ENCODE results near the gene PSME3IP1.
"Not testable (repeated sequence)": the region's sequence is repeated elsewhere in the genome, so short reads cannot be mapped to it uniquely, and the experiment has no call there.

The PSME3IP1 gene, protein sequence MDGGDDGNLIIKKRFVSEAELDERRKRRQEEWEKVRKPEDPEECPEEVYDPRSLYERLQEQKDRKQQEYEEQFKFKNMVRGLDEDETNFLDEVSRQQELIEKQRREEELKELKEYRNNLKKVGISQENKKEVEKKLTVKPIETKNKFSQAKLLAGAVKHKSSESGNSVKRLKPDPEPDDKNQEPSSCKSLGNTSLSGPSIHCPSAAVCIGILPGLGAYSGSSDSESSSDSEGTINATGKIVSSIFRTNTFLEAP

DNA sequence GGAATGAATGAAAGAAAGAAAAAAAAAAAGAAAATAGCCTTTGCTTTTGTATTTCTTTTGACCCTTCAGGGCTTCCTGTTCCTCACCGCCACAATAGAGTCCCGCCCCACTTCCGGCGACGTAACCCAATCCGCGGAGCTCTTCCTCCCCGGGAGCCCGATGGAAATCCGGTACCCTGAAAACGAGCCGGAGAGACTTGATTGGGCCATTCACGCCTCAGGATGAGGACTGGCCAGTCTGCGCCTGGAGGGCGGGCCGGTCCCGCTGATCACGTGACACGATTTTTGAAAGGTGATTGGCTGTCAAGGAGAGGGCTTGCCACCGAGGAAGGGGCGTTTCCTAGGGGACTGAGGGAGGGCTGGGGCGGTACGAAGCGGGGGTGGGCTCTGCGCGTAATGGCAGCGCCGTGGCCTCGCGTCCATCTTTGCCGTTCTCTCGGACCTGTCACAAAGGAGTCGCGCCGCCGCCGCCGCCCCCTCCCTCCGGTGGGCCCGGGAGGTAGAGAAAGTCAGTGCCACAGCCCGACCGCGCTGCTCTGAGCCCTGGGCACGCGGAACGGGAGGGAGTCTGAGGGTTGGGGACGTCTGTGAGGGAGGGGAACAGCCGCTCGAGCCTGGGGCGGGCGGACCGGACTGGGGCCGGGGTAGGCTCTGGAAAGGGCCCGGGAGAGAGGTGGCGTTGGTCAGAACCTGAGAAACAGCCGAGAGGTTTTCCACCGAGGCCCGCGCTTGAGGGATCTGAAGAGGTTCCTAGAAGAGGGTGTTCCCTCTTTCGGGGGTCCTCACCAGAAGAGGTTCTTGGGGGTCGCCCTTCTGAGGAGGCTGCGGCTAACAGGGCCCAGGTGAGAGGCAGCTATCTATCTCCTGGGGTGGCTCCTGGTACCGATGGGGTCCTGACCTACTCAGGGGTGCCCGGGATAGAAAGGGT lies at the start of gene PSME3IP1, which contains the start of gene RSPRY1:
TSS of gene PSME3IP1 (minus strand) at position 95 of the 927 bp plus-strand sequence. CDS start 12,185 bp downstream, outside the sequence.
TSS of gene RSPRY1 (plus strand) at position 385 of the 927 bp plus-strand sequence. CDS start 18,330 bp downstream, outside the sequence.
- peak; percentile 79 to 100 (median 99) for DNase-seq

DNA sequence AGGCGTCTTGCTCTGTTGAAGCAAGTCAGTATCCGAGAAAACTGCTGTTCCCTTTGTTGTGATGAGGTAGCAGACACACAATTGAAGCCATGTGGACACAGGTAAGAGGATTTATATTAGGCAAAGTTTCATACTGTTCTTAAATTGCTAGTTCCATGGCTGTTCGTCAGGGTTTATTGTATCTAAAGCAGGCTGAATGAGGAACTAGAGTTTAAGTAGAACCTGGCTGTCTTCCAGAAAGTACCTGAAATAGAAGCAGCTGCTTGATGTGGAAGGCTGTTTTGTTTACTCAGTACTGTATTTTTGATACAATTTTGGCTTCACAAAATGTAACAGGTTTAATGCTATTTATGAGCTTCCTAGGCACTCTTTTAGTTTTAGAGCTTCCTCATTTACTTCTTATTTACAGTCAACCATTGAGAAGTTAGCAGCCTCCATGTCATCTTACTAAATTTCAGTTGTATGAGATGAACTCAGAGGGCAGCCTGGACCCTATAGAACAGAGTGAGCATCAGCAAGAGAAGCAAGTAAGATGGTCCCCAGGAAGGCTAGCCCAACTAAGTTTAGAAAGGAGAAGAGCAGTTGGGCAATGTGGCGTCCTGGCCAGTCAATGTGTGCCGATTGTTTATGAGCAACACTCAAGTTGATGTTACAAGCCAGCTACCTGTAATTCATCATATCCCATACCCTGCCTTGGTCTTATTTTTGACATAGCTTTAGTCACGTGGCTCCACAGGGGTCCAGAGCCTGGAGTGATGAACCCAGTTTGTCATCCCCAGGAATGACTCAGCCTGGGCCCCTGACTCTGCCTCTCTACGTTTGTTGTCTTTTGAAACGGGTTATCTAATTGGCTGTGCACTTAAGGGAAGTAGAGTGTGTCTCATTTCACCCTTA lies 49.5 kb upstream of the PSME3IP1 start:
- DNase-seq: no peak

DNA sequence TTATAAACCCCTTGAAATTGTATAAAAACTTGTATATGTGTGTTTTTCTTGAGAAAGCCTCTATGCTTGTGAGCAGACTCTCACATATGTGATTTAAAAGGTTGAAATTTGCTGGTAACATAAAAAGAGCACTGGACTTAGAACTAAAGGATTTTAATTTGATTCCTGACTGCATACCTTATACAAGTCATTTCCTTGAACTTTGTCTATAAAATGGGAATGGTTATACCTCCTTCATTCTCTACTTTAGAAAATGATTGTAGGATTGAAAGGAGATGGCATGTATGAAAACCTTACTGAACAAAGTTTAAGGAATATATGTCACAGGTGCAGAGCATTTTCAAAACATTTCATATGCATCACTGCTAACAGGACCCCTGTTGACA lies 48.9 kb upstream of the PSME3IP1 start:
- DNase-seq: no peak

DNA sequence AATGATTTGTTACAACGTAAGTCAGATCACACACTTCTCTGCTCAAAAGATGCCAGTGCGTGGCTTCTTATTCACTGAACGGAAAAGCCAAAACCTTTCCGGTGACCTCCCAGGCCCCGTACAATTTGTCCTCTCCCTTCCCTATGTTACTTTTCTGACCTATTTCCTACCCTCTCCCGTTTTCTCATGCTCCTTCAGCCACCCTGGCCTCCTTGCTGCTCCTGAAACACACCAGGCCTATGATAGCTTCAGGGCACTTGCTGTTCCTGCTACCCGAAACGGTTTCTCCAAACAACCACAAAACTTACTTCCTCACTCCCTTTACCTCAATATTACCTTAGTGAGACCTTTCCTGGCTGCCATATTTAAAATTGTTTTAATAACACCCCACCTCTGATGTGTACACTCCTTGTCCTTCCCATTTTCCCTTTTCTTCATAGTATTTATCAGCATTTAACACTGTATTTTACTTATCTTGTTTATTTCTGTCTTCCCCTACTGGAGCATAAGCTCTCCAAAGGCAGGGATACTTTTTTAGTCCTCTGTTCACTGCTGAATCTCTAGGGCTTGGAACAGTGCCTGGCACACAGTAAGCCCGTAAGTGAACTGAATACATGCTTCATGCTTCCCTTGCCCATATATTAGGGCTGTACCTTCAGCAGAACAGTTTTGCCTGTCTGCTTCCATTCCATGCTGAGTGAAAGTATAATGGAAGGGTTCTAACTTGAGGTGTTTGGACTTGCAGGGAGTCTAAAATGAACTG lies 48.3 kb upstream of the PSME3IP1 start:
- DNase-seq: no peak

DNA sequence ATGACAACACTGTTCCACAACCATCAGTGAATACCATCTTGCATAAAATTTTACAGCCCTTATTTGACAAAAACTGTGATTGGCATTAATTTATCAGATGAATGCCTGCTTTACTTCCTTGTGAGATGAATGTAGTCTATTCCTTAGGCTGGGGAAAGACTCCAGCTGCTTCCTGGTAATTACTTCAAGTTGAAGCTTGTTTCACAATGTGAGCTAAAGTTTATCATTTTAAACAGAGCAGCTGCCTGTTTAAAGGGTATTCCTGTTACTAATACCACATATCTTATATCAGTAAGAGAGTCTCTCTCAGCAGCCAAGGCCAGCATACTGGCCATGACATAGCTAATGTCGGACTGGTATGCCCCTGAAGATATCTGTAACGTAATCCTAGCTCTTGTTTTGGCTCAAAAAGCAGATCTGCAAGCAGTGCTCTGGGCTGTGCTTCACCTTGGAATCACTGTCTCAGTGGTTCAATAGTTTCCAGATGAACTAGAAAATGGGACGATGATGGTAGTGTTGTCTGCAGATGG lies 46.0 kb upstream of the PSME3IP1 start:
- DNase-seq: no peak

DNA sequence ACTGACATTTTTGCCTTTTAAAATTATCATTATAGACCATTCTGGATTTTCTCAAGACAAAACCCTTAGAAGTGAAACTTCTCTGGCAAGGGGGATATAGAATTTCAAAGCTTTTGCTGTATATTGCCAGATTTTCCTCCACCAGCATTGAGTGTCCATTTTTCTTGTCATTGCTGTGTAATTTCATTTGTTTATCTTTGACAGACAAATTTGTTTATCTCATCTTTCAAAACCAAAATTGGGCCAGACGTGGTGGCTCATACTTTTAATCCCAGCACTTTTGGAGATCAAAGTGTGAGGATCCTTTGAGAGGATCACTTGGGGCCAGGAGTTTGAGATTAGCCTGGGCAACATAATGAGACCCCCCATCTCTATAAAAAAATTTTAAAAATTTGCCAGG lies 43.2 kb upstream of the PSME3IP1 start:
- no peak for DNase-seq

DNA sequence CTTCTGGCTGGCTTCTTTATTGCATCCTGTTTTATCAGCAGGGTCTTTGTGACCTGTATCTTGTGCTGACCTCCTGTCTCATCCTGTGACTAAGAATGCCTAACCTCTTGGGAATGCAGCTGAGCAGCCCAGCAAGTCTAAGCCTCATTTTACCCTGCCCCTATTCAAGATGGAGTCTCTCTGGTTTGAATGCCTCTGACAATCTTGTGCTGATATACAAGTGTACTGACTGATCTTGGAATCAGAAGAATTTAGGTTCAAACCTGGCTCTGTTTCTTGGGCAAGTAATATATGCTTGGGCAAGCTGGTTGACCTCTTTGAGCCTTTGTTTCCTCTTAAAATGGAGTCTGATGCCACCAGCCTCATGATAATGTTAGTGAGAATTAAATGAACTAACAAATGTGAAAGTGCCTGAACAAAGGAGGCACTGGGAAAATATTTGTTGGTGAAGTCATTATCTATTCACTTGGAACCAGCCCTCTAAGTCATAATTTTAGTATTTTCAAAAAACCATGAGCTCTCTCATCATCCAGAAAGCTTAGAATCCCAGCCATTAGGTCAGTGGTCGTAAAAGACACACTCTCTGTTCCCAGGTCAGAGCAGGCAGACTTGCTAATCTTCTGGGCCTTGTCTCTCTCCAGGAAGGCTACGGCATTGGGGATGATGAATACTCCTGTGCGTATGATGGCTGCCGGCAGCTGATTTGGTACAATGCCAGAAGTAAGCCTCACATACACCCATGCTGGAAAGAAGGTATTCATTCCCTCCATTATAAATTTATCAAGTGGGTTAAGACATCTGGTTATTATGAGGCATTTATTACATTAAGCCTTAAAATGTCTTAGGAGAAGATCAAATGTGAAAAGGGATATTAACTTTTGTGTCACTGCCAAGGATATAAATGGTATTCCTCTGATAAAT lies 41.1 kb upstream of the PSME3IP1 start:
- DNase-seq: no peak

DNA sequence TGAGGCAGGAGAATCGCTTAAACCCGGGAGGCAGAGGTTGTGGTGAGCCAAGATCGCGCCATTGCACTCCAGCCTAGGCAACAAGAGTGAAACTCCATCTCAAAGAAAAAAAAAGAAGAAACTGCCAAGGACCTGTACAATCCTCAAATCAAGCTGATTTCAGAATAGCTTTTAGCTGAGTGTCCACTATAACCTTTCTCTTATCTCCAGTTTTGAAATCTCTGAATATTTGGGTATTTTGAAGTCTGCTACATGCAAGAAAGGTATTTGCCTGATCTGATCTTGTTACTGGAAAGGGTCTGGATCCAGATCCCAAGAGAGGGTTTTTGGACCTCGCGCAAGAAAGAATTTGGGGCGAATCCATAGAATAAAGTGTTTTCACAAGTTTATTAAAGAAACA lies 40.1 kb upstream of the PSME3IP1 start:
- no peak for DNase-seq

DNA sequence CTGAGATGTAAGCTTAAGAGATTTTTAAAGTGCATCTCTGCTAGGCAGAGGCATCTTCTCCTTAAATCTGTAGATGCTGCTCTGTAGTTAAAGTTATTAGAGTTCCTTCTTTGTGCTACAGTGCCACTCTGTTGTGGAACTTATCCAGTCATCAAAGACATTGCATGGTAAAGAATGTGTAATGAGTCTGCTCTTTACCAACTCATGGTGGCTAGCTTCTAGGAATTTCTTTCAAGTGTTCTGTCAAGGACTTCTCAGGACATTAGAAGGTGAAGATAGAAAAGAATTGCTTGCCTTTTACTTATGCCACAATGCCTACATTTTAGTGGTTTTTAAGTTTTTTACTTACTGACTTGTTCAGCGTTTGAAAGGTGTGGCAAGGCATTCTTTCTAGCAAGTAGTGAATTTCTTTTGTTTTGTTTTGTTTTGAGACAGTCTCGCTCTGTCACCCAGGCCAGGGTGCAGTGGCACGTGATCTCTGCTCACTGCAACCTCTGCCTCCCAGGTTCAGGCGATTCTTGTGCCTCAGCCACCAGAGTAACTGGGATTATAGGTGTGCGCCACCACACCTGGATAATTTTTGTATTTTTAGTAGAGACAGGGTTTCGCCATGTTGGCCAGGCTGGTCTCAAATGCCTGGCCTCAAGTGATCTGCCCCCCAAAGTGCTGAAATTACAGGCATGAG lies 39.0 kb upstream of the PSME3IP1 start:
- no peak for DNase-seq

DNA sequence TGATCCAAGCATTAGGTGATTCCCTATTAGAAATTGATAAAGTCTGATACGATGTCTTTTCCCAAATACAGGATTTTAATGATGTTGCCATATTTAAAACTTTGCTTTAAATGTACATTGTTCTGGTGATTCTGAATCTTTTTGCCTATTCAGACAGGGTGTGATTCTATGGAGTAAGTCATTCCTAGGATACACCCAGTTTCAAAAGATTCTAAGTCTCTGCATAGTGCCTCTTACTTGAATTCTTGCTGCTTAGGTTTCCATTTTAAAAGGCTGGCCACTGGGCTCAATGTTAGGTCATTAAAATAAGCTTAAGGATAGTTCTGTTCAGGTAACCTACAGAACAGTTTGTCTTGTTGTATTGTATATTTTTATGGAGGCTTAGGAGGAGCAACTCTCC lies 37.2 kb upstream of the PSME3IP1 start:
- no peak for DNase-seq

DNA sequence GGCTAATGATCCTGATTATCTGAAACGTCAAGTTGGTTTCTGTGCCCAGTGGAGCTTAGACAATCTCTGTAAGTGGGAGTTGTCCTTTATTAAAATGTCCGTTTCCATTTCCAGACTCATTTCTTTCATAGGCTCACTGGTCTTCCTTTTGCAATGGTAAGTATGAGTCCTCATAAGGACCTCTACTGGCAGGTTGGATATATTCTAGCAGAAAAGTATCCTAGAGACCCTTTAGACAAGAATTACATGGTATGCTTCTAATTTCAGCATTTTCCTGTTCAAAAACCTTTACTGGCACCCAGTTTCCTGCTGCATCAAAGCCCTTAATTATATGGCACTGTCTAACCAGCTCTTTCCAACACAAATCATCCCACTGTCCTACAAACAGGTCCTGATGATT lies 31.1 kb upstream of the PSME3IP1 start:
- DNase-seq: no peak

DNA sequence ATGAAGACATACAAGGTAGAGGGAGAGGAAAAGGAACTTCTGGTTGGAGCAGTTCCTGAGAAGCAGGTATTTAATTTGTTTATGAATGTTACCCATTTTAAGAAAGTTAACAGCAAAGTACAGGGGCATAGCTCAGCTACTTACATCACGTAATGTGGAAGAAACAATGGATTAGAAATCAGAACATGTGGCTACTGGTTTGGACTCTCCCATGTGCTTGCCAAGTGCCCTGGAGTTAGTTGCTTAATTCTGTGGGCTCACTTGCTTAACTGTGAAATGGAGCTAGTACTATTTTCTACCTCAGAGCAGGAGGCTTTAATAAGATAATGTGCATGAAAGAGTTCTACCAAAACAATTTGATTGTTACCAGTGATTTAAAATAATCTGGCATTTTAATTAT lies 27.6 kb upstream of the PSME3IP1 start:
- DNase-seq: no peak

DNA sequence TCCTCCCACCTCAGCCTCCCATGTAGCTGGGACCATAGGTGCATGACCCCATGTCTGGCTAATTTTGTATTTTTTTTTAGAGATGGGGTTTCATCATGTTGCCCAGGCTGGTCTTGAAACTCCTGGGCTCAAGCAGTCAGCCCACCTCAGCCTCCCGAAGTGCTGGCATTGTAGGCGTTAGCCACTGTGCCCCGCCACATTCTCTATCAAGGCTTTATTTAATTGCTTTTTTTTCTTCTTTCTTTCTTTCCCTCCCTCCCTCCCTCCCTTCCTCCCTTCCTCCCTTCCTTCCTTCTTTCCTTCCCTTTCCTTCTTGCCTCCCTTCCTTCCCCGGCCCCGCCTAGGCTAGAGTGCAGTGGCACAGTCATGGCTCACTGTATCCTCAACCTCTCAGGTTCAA lies 23.9 kb upstream of the PSME3IP1 start:
- DNase-seq: no peak

DNA sequence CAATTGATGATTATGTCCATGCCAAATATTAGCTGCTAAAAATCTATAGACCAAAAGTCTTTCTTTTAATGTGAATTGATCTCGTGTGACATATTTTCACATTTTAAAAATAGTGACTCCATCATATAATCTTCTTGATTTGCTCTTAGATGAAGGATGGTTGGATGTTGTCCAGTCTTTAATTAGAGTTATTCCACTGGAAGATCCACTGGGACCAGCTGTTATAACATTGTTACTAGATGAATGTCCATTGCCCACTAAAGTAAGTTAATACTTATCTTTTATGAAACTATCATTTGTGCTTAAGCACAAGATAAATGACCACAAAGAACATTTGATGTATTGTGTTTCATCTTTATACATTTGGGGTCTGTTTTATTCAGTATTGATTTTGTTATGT lies 23.1 kb upstream of the PSME3IP1 start:
- no peak for DNase-seq

DNA sequence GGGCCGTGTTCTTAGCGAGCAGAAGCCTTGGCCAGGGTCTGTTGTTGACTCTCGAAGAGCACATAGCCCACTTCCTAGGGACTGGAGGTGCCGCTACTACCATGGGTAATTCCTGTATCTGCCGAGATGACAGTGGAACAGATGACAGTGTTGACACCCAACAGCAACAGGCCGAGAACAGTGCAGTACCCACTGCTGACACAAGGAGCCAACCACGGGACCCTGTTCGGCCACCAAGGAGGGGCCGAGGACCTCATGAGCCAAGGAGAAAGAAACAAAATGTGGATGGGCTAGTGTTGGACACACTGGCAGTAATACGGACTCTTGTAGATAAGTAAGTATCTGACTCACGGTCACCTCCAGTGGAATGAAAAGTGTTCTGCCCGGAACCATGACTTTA lies 18.8 kb upstream of the PSME3IP1 start:
- no peak for DNase-seq

DNA sequence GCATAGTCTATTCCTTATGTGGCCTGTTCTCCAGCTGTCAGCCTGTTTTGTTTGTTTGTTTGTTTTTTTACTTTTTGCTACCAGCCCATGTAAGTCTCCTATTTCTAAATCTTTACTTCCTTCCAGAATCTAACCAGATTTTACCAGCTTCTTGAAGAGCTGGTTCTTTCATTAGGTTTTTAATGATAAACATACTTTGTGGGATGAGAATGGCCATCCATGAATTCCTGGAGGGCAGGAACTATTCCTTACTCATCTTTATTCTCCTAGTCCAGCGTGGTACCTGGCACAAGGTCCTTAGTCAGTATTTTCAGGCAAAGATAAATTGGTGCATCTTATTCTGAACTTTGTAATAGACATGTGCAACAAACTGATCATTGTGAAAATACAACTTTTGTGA lies 17.6 kb upstream of the PSME3IP1 start:
- DNase-seq: no peak

DNA sequence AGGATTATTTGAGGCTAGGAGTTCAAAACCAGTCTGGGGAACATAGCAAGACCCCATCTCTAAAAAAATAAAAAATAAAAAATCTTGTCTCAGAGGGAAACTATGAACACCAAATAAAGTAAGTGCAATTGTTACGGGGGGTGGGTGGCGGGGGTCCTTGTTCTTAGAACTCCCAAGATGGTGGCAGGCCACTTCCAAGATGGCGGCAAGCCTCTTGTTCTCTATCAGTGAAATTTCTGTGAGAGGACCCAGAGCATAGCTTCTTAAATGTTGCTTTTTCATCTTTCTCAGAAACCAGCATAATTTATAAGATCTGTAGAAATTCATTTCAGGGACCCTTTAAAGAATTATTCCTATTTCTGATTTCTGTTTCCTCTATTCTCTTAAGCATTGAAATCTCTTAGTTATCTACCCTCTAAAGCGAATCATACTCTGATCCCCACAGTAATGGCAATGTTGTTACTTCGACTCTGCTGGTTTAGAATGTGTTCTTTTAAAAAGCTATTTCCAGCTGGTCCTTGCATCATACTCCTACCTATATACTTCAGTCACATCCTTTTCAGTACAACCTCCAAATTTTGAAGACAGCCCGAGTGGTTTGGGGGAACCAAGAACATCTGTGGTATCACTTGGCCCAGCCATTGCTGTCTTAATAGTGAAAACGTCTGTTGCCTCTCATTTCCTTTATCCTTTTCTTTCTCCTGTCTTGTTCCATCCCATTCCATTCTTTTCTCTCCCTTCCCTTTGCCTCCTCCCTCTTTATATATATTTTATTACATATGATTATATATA lies 16.5 kb upstream of the PSME3IP1 start:
- DNase-seq: no peak

DNA sequence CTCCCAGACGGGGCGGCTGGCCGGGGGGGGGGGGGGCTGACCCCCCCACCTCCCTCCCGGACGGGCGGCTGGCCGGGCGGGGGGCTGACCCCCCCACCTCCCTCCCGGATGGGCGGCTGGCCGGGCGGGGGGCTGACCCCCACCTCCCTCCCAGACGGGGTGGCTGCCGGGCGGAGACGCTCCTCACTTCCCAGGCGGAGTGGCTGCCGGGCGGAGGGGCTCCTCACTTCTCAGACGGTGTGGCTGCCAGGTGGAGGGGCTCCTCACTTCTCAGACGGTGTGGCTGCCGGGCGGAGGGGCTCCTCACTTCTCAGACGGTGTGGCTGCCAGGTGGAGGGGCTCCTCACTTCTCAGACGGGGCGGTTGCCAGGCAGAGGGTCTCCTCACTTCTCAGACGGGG lies 15.1 kb upstream of the PSME3IP1 start:
- DNase-seq: not testable (repeated sequence)
